ENCODE data around the gene AOC2.

AOC2 gene

GRCh38 chr17:42844271-42844670, at the start of gene AOC2:
AOC2 (plus strand) TSS chr17:42844580; CDS start chr17:42844627, 47 bp downstream.
- DNase-seq: no peak

GRCh38 chr17:42795061-42795460, 49.3 kb upstream of the AOC2 start:
- DNase-seq: no peak

GRCh38 chr17:42795465-42795864, 48.9 kb upstream of the AOC2 start:
- DNase-seq: no peak

- DNase-seq: no peak
These were observed 48.2 kb upstream of the AOC2 start for GRCh38 chr17:42796066-42796758.

- DNase-seq: no peak
These were observed 47.0 kb upstream of the AOC2 start for GRCh38 chr17:42797067-42798007.

GRCh38 chr17:42798011-42798382, 46.4 kb upstream of the AOC2 start:
- DNase-seq: no peak

GRCh38 chr17:42798383-42799380, 45.7 kb upstream of the AOC2 start, which contains the start of the genes CNTD1 and COA3:
CNTD1 (plus strand) TSS chr17:42798861; CDS start chr17:42799068, 207 bp downstream.
COA3 (minus strand) TSS chr17:42798704; CDS start chr17:42798681, 23 bp downstream.
- DNase-seq: peak; percentile 64

- DNase-seq: no peak
These were observed 41.1 kb upstream of the AOC2 start for GRCh38 chr17:42803074-42803883.

GRCh38 chr17:42804918-42805367, 39.4 kb upstream of the AOC2 start:
- DNase-seq: no peak

GRCh38 chr17:42806249-42806648, 38.1 kb upstream of the AOC2 start:
- no peak for DNase-seq

- DNase-seq: no peak
These were observed 35.1 kb upstream of the AOC2 start for GRCh38 chr17:42809250-42809649.

- no peak for DNase-seq
These were observed 29.6 kb upstream of the AOC2 start for GRCh38 chr17:42814633-42815399.

GRCh38 chr17:42817866-42818265, 26.5 kb upstream of the AOC2 start:
- DNase-seq: no peak

GRCh38 chr17:42818379-42818778, 26.0 kb upstream of the AOC2 start:
- no peak for DNase-seq

GRCh38 chr17:42819939-42820535, 24.3 kb upstream of the AOC2 start:
- no peak for DNase-seq

GRCh38 chr17:42821176-42821575, 23.2 kb upstream of the AOC2 start:
- DNase-seq: no peak

- DNase-seq: no peak
These were observed 16.9 kb upstream of the AOC2 start for GRCh38 chr17:42827472-42827871.

GRCh38 chr17:42830971-42831370, 13.4 kb upstream of the AOC2 start:
- DNase-seq: no peak

- DNase-seq: no peak
These were observed 12.0 kb upstream of the AOC2 start for GRCh38 chr17:42832213-42832933.
